Large intestine (tissue), 12 donors: Measurements from ENCODE around the gene EEIG2. TPM values are rescaled to one million over a fixed set of nuclear protein-coding genes. Genes with fewer than 3 reads are reported as not detected.
"Not testable (repeated sequence)": the region's sequence is repeated elsewhere in the genome, so short reads cannot be mapped to it uniquely, and the experiment has no call there.

Experiments used
- DNase-seq, 2 donors: peaks; one replicate each; pipeline versions ENCODE4 v3.0.0 to v3.0.0-alpha.2; 2013
- H3K27ac ChIP-seq: one replicate; pipeline ENCODE4 v1.5.1; 2013; ENCODE audit warnings: low read length
- H3K27me3 ChIP-seq: 2 replicates; pipeline ENCODE4 v1.6.1; 2013; ENCODE audit warnings: low read length; ENCODE audit not compliant: control insufficient read depth, insufficient read depth
- H3K36me3 ChIP-seq: 2 replicates; pipeline ENCODE4 v1.6.1; 2013; ENCODE audit warnings: low read length; ENCODE audit not compliant: control insufficient read depth, insufficient read depth
- H3K4me1 ChIP-seq: one replicate; pipeline ENCODE4 v1.6.1; 2013; ENCODE audit warnings: low read length; ENCODE audit not compliant: control insufficient read depth, insufficient read depth
- H3K4me3 ChIP-seq: one replicate; pipeline ENCODE4 v1.5.1; 2013; ENCODE audit warnings: low read length
- H3K9me3 ChIP-seq: one replicate; pipeline ENCODE4 v1.6.1; 2013; ENCODE audit warnings: mild to moderate bottlenecking, low read depth, low read length, moderate library complexity; ENCODE audit not compliant: control insufficient read depth
- WGBS: methylation state at CpG from one replicate; pipeline ENCODE4 v1.1.5; 2013; ENCODE audit warnings: low lambda C conversion rate; ENCODE audit not compliant: insufficient coverage; 5-methylcytosine and 5-hydroxymethylcytosine counted together
- long read RNA-seq, 11 donors: transcript quantifications; one replicate each; lab custom pipeline, GENCODE V29; 2026
- polyA plus RNA-seq: library from polyadenylated mRNA; unstranded; fragments of 120-200 nt; gene quantifications from one replicate; pipeline ENCODE4 v1.2.1, GENCODE V29; 2013

The EEIG2 gene
- 23.8 TPM for polyA plus RNA-seq
- long read RNA-seq, donor 1, full-length matches to known transcripts = 6 of 6 reads
- long read RNA-seq, donor 1, partial matches to known transcripts = 0 of 6 reads
- long read RNA-seq, donor 1, other reads (novel, unspliced or antisense) = 0 of 6 reads
- long read RNA-seq, donor 2, full-length matches to known transcripts = 10 of 10 reads
- long read RNA-seq, donor 2, partial matches to known transcripts = 0 of 10 reads
- long read RNA-seq, donor 2, other reads (novel, unspliced or antisense) = 0 of 10 reads
- long read RNA-seq, donor 3 = 0 reads
- long read RNA-seq, donor 4, full-length matches to known transcripts = 1 of 1 reads
- long read RNA-seq, donor 4, partial matches to known transcripts = 0 of 1 reads
- long read RNA-seq, donor 4, other reads (novel, unspliced or antisense) = 0 of 1 reads
- long read RNA-seq, donor 5, full-length matches to known transcripts = 1 of 1 reads
- long read RNA-seq, donor 5, partial matches to known transcripts = 0 of 1 reads
- long read RNA-seq, donor 5, other reads (novel, unspliced or antisense) = 0 of 1 reads
- long read RNA-seq, donor 6, full-length matches to known transcripts = 8 of 8 reads
- long read RNA-seq, donor 6, partial matches to known transcripts = 0 of 8 reads
- long read RNA-seq, donor 6, other reads (novel, unspliced or antisense) = 0 of 8 reads
- long read RNA-seq, donor 7, full-length matches to known transcripts = 3 of 15 reads
- long read RNA-seq, donor 7, partial matches to known transcripts = 12 of 15 reads
- long read RNA-seq, donor 7, other reads (novel, unspliced or antisense) = 0 of 15 reads
- long read RNA-seq, donor 8, full-length matches to known transcripts = 9 of 14 reads
- long read RNA-seq, donor 8, partial matches to known transcripts = 5 of 14 reads
- long read RNA-seq, donor 8, other reads (novel, unspliced or antisense) = 0 of 14 reads
- long read RNA-seq, donor 9, full-length matches to known transcripts = 5 of 5 reads
- long read RNA-seq, donor 9, partial matches to known transcripts = 0 of 5 reads
- long read RNA-seq, donor 9, other reads (novel, unspliced or antisense) = 0 of 5 reads
- long read RNA-seq, donor 10, full-length matches to known transcripts = 7 of 7 reads
- long read RNA-seq, donor 10, partial matches to known transcripts = 0 of 7 reads
- long read RNA-seq, donor 10, other reads (novel, unspliced or antisense) = 0 of 7 reads
- long read RNA-seq, donor 11, full-length matches to known transcripts = 8 of 8 reads
- long read RNA-seq, donor 11, partial matches to known transcripts = 0 of 8 reads
- long read RNA-seq, donor 11, other reads (novel, unspliced or antisense) = 0 of 8 reads

DNA sequence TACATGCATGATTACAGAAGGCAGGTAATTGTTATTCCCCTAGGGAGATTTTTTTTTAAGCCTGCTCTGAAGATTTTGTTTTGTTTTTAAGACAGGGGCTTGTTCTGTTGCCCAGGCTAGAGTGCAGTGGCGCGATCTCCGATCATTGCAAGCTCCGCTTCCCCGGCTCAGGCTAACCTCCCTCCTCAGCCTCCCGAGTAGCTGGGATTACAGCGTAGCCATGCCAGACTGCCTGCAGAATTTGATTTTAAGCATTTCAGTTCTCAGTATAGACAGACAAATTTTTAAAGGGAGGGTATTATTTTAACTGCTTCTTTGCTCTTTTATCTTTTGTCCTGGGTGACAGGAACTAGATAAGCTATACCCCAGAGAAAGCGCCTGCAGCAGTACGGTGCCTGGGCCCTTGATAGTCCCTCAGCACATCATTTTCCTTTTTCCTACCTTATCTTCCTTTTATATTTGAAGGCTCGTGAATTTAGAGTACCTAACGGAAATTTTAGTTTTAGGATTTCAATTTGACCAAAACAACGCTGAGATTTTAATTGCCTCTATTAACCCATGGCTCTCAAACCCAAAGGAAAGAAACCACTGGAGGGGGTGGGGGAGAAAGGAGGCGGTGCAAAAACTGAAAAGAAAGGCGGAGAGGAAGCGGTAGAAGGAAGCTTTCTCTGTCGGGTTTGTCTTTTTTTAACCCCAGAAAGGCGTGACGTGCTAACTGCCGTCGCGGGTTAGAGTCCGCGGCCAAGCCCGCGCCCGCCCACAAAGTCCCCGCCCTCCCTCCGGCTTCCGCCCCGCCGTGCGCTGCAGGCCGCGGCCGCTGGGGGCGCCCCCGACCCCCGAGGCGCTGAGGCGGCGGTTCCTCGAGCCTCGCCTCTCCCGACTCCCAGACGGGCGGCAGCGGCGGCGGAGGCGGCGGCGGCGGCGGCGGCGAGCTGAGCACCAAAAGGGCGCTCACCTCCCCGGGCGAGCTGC lies at the start of gene EEIG2:
Gene EEIG2 (plus strand): TSS at position 886 of the 972 bp plus-strand sequence. CDS start 329 bp downstream, outside the sequence.
- WGBS = 0% methylated on average over 2 of the region's 59 CpGs
- Histone ChIP-seq H3K4me3 (peak within 1 kb of the TSS; percentile 77), H3K36me3 (no peaks in the 10 kb centered on the region), H3K27ac (peak within 1 kb of the TSS; percentile 89), H3K4me1 (peaks cover 12% of the 10 kb centered on the region), H3K27me3 (no peaks in the 10 kb centered on the region), H3K9me3 (no peaks in the 10 kb centered on the region)
- peak; percentile 91 to 96 for DNase-seq

GRCh38 chr1:108511764-108512163 lies 48.1 kb upstream of the EEIG2 start:
- H3K27me3 ChIP-seq = peaks cover 6% of the 10 kb centered on the region
- 40% methylated on average over 1 of the region's 3 CpGs for WGBS
- H3K4me1 ChIP-seq = no peaks in the 10 kb centered on the region
- H3K36me3 ChIP-seq = no peaks in the 10 kb centered on the region
- no peak overlapping the region for H3K4me3 ChIP-seq
- no peak for DNase-seq
- no peak overlapping the region for H3K27ac ChIP-seq
- no peaks in the 10 kb centered on the region for H3K9me3 ChIP-seq

- H3K9me3 ChIP-seq = no peaks in the 10 kb centered on the region
- no peaks in the 10 kb centered on the region for H3K4me1 ChIP-seq
- 64% methylated on average over 6 of the region's 6 CpGs for WGBS
- no peak for DNase-seq
- H3K36me3 ChIP-seq = no peaks in the 10 kb centered on the region
- no peak overlapping the region for H3K4me3 ChIP-seq
- no peak overlapping the region for H3K27ac ChIP-seq
- peaks cover 6% of the 10 kb centered on the region for H3K27me3 ChIP-seq
These were observed 47.5 kb upstream of the EEIG2 start for GRCh38 chr1:108512239-108513043.

DNA sequence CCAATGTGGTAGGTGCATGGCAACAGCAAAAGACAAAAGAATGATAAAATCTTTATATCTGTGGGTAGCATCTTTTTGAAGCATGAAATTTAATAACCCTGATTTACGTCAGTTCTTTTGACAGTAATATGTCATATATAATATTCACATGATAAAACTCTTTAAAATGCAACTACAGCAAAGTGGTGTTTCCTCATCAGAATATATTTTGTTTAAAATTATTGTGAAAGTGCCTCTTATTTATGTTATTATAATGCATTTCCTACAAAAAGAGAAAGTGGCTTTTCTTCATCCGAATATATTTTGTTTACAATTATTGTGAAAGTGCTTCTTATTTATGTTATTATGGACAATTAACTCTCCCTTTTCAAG lies 46.9 kb upstream of the EEIG2 start:
- no peak for DNase-seq
- 0% methylated on average over 1 of the region's 2 CpGs for WGBS
- Histone ChIP-seq H3K27me3 (peaks cover 6% of the 10 kb centered on the region), H3K9me3 (no peaks in the 10 kb centered on the region), H3K36me3 (no peaks in the 10 kb centered on the region), H3K27ac (no peak overlapping the region), H3K4me3 (no peak overlapping the region), H3K4me1 (no peaks in the 10 kb centered on the region)

- H3K4me3 ChIP-seq, DNase-seq, H3K36me3 ChIP-seq, H3K27ac ChIP-seq, H3K27me3 ChIP-seq, H3K9me3 ChIP-seq, H3K4me1 ChIP-seq: not testable (repeated sequence)
- no CpG with 5 or more reads among the region's 2 CpGs for WGBS
These were observed 46.0 kb upstream of the EEIG2 start for GRCh38 chr1:108513914-108514313.

DNA sequence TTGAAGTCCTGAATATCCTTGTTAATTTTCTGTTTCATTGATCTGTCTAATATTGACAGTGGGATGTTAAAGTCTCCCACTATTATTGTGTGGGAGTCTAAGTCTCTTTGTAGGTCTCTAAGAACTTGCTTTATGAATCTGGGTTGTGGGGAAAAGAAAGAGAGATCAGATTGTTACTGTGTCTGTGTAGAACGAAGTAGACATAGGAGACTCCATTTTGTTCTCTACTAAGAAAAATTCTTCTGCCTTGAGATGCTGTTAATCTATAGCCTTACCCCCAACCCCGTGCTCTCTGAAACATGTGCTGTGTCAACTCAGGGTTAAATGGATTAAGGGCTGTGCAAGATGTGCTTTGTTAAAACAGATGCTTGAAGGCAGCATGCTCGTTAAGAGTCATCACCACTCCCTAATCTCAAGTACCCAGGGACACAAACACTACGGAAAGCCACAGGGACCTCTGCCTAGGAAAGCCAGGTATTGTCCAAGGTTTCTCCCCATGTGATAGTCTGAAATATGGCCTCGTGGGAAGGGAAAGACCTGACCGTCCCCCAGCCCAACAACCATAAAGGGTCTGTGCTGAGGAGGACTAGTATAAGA lies 42.5 kb upstream of the EEIG2 start:
- not testable (repeated sequence) for H3K4me1 ChIP-seq, H3K27ac ChIP-seq, H3K4me3 ChIP-seq, H3K27me3 ChIP-seq, H3K9me3 ChIP-seq, H3K36me3 ChIP-seq, DNase-seq
- WGBS = no CpG with 5 or more reads among the region's 6 CpGs

- peak; percentile 39 to 70 for DNase-seq
- Histone ChIP-seq H3K27ac (peak overlapping the region; percentile 64), H3K4me3 (no peak overlapping the region), H3K36me3 (no peaks in the 10 kb centered on the region), H3K4me1 (no peaks in the 10 kb centered on the region), H3K27me3 (no peaks in the 10 kb centered on the region), H3K9me3 (no peaks in the 10 kb centered on the region)
These were observed 37.9 kb upstream of the EEIG2 start for GRCh38 chr1:108521990-108522393.

- no peaks in the 10 kb centered on the region for H3K36me3 ChIP-seq
- DNase-seq = no peak
- no peaks in the 10 kb centered on the region for H3K4me1 ChIP-seq
- no peaks in the 10 kb centered on the region for H3K9me3 ChIP-seq
- no peak overlapping the region for H3K4me3 ChIP-seq
- no peak overlapping the region for H3K27ac ChIP-seq
- no peaks in the 10 kb centered on the region for H3K27me3 ChIP-seq
These were observed 36.1 kb upstream of the EEIG2 start for GRCh38 chr1:108523829-108524228.

GRCh38 chr1:108524676-108525075 lies 35.2 kb upstream of the EEIG2 start:
- Histone ChIP-seq H3K27ac (no peak overlapping the region), H3K4me1 (no peaks in the 10 kb centered on the region), H3K27me3 (no peaks in the 10 kb centered on the region), H3K36me3 (no peaks in the 10 kb centered on the region), H3K4me3 (no peak overlapping the region), H3K9me3 (no peaks in the 10 kb centered on the region)
- WGBS = no CpG with 5 or more reads among the region's 3 CpGs
- no peak for DNase-seq
